Bronchial epithelial cell (primary cell): ENCODE data around the gene PLPPR1. TPM values are rescaled to one million over a fixed set of nuclear protein-coding genes. Genes with fewer than 3 reads are reported as not detected.

ENCODE experiments used
- DNase-seq: peaks from one replicate; pipeline ENCODE4 v3.0.0-alpha.2; 2010; ENCODE audit warnings: low read depth
- FAIRE-seq: peaks from 2 replicates; lab custom pipeline; 2011; peaks lifted over from hg19 to GRCh38; lab: Jason Lieb, UNC
- H3K27me3 ChIP-seq: 2 replicates; pipeline ENCODE4 v1.5.1; 2011; ENCODE audit warnings: low read length; ENCODE audit not compliant: control insufficient read depth, insufficient read depth
- H3K36me3 ChIP-seq: 2 replicates; pipeline ENCODE4 v1.5.1; 2011; ENCODE audit warnings: low read length; ENCODE audit not compliant: control insufficient read depth, insufficient read depth
- H3K4me3 ChIP-seq: 2 replicates; pipeline ENCODE4 v1.5.1; 2011; ENCODE audit warnings: mild to moderate bottlenecking, low read depth, low read length, control low read depth
- CTCF ChIP-seq: IDR thresholded peaks from 2 replicates; pipeline ENCODE4 v1.5.1; 2011; ENCODE audit warnings: mild to moderate bottlenecking, moderate library complexity, low read length, control low read depth, inconsistent platforms; ENCODE audit not compliant: insufficient read depth, severe bottlenecking
- total RNA-seq: library from RNA; depleted of rRNA; stranded (reverse); fragments of >200 nt; gene quantifications from 2 replicates; pipeline ENCODE4 v1.2.1, GENCODE V29; 2014

PLPPR1 gene
- total RNA-seq, 1 donor from 2014 or later = not detected

- no peak for TF ChIP-seq CTCF
- FAIRE-seq (no peak), DNase-seq (peak; percentile 52)
- Histone ChIP-seq H3K36me3 (no peaks in the 10 kb centered on the region), H3K4me3 (no peak overlapping the region), H3K27me3 (no peaks in the 10 kb centered on the region)
These were observed 28.5 kb upstream of the PLPPR1 start for GRCh38 chr9:100999906-101000544.

GRCh38 chr9:101005246-101005645 lies 23.3 kb upstream of the PLPPR1 start:
- H3K36me3 ChIP-seq = no peaks in the 10 kb centered on the region
- H3K27me3 ChIP-seq = no peaks in the 10 kb centered on the region
- FAIRE-seq (no peak), DNase-seq (no peak)
- H3K4me3 ChIP-seq = no peak overlapping the region
- TF ChIP-seq CTCF = no peak

- no peaks in the 10 kb centered on the region for H3K27me3 ChIP-seq
- H3K4me3 ChIP-seq = no peak overlapping the region
- TF ChIP-seq CTCF = no peak
- FAIRE-seq (no peak), DNase-seq (no peak)
- no peaks in the 10 kb centered on the region for H3K36me3 ChIP-seq
These were observed 14.0 kb upstream of the PLPPR1 start for GRCh38 chr9:101014566-101014965.

- no peak for TF ChIP-seq CTCF
These were observed 10.1 kb upstream of the PLPPR1 start for GRCh38 chr9:101018467-101018866.

GRCh38 chr9:101022704-101023103 lies 5.8 kb upstream of the PLPPR1 start:
- no peak for TF ChIP-seq CTCF

More at GRCh38 chr9:101018467-101018866, 10.1 kb upstream of the PLPPR1 start:
- no peaks in the 10 kb centered on the region for H3K36me3 ChIP-seq
- H3K27me3 ChIP-seq = no peaks in the 10 kb centered on the region
- no peak for DNase-seq
- no peak for FAIRE-seq
- no peak overlapping the region for H3K4me3 ChIP-seq

GRCh38 chr9:101025940-101026339 lies 2.6 kb upstream of the PLPPR1 start:
- TF ChIP-seq CTCF = no peak
- no peak for DNase-seq
- FAIRE-seq = no peak

More at GRCh38 chr9:101022704-101023103, 5.8 kb upstream of the PLPPR1 start:
- Histone ChIP-seq H3K36me3 (no peaks in the 10 kb centered on the region), H3K27me3 (no peaks in the 10 kb centered on the region), H3K4me3 (no peak overlapping the region)
- FAIRE-seq (no peak), DNase-seq (no peak)

More at GRCh38 chr9:101025940-101026339, 2.6 kb upstream of the PLPPR1 start:
- no peaks in the 10 kb centered on the region for H3K36me3 ChIP-seq
- H3K27me3 ChIP-seq = peaks cover 17% of the 10 kb centered on the region
- no peak overlapping the region for H3K4me3 ChIP-seq
